Neural cell (in vitro differentiated cells): ENCODE measurements around the gene SELL. TPM values are rescaled to one million over a fixed set of nuclear protein-coding genes. Genes with fewer than 3 reads are reported as not detected.

Experiments
- H2AFZ ChIP-seq: fragments of 200-600, 300-800 bp; sonication (generic), shearing (Covaris generic); 2 replicates; pipeline ENCODE4 v1.6.0; 2014; ENCODE audit warnings: low read depth, mild to moderate bottlenecking, antibody characterized with exemption, low read length, moderate library complexity
- H3F3A ChIP-seq: fragments of 200-600 bp; shearing (Covaris generic); 2 replicates; pipeline ENCODE4 v1.6.1; 2016; ENCODE audit warnings: mild to moderate bottlenecking, moderate library complexity, mixed read lengths, antibody characterized with exemption, low read length; ENCODE audit not compliant: insufficient read depth, poor library complexity, severe bottlenecking
- H3K27ac ChIP-seq: fragments of 200-600, 300-800 bp; sonication (generic), shearing (Covaris generic); 2 replicates; pipeline ENCODE4 v1.5.1; 2014; ENCODE audit warnings: mild to moderate bottlenecking, low read length, moderate library complexity
- H3K27me3 ChIP-seq: fragments of 300-800, 200-600 bp; sonication (generic), shearing (Covaris generic); 2 replicates; pipeline ENCODE4 v1.6.0; 2014; ENCODE audit warnings: mild to moderate bottlenecking, low read depth, low read length, moderate library complexity; ENCODE audit not compliant: insufficient read depth
- H3K36me3 ChIP-seq: fragments of 300-800, 200-600 bp; sonication (generic), shearing (Covaris generic); 2 replicates; pipeline ENCODE4 v1.5.1; 2014; ENCODE audit warnings: mild to moderate bottlenecking, antibody characterized with exemption, low read length, moderate library complexity; ENCODE audit not compliant: insufficient read depth
- H3K4me2 ChIP-seq: fragments of 300-800, 200-600 bp; sonication (generic), shearing (Covaris generic); 2 replicates; pipeline ENCODE4 v1.6.0; 2014; ENCODE audit warnings: mild to moderate bottlenecking, low read length
- H3K4me3 ChIP-seq: fragments of 300-800, 200-600 bp; sonication (generic), shearing (Covaris generic); 2 replicates; pipeline ENCODE4 v1.5.1; 2014; ENCODE audit warnings: mild to moderate bottlenecking, low read length, moderate library complexity
- H3K79me2 ChIP-seq: fragments of 200-600 bp; shearing (Covaris generic); replicated peaks from 2 replicates; pipeline ENCODE4 v1.6.0; 2014; ENCODE audit warnings: mild to moderate bottlenecking, low read length, moderate library complexity; ENCODE audit not compliant: insufficient read depth
- H3K9ac ChIP-seq: fragments of 300-800, 200-600 bp; sonication (generic), shearing (Covaris generic); 2 replicates; pipeline ENCODE4 v1.6.1; 2016; ENCODE audit warnings: mild to moderate bottlenecking, low read length, mixed read lengths
- H3K9me2 ChIP-seq: fragments of 200-600 bp; shearing (Covaris generic); 2 replicates; pipeline ENCODE4 v1.6.1; 2016; ENCODE audit warnings: mild to moderate bottlenecking, low read length, mixed read lengths; ENCODE audit not compliant: insufficient read depth
- H3K9me3 ChIP-seq: fragments of 200-600, 300-800 bp; sonication (generic), shearing (Covaris generic); 2 replicates; pipeline ENCODE4 v1.6.1; 2016; ENCODE audit warnings: mild to moderate bottlenecking, mixed run types, low read length, moderate library complexity, mixed read lengths
- H4K20me1 ChIP-seq: fragments of 200-600 bp; shearing (Covaris generic); 2 replicates; pipeline ENCODE4 v1.6.1; 2016; ENCODE audit warnings: mild to moderate bottlenecking, mixed run types; ENCODE audit not compliant: insufficient read depth
- EP300 ChIP-seq: fragments of 450-650 bp; conservative IDR thresholded peaks from 2 replicates; pipeline ENCODE4 v1.6.1; 2014; ENCODE audit warnings: antibody characterized with exemption, mild to moderate bottlenecking, moderate library complexity; ENCODE audit not compliant: poor library complexity, severe bottlenecking
- MXI1 ChIP-seq: fragments of 450-650 bp; conservative IDR thresholded peaks from 2 replicates; pipeline ENCODE4 v1.6.1; 2014; ENCODE audit warnings: antibody characterized with exemption, mild to moderate bottlenecking; ENCODE audit not compliant: poor library complexity, severe bottlenecking
- POLR2AphosphoS5 ChIP-seq: IDR thresholded peaks from 2 replicates; pipeline ENCODE4 v1.6.1; 2012
- SMC3 ChIP-seq: fragments of 450-650 bp; conservative IDR thresholded peaks from 2 replicates; pipeline ENCODE4 v1.6.1; 2014; ENCODE audit warnings: antibody characterized with exemption, mild to moderate bottlenecking, moderate library complexity; ENCODE audit not compliant: poor library complexity
- TAF1 ChIP-seq: IDR thresholded peaks from 2 replicates; pipeline ENCODE4 v1.6.1; 2012; ENCODE audit warnings: low read depth
- polyA plus RNA-seq: library from polyadenylated mRNA; depleted of rRNA; stranded (reverse); fragments of >200 nt; gene quantifications from 2 replicates; pipeline ENCODE4 v1.2.3, GENCODE V29; 2014
- TF ChIP-seq, protein P1 (sequence below): fragments of 450-650 bp; IDR thresholded peaks from 2 replicates; pipeline ENCODE4 v1.5.1; 2014; ENCODE audit warnings: antibody characterized with exemption, mild to moderate bottlenecking, moderate library complexity; ENCODE audit not compliant: poor library complexity, severe bottlenecking

The SELL gene
- polyA plus RNA-seq, 1 donor from 2014 or later: not detected

DNA sequence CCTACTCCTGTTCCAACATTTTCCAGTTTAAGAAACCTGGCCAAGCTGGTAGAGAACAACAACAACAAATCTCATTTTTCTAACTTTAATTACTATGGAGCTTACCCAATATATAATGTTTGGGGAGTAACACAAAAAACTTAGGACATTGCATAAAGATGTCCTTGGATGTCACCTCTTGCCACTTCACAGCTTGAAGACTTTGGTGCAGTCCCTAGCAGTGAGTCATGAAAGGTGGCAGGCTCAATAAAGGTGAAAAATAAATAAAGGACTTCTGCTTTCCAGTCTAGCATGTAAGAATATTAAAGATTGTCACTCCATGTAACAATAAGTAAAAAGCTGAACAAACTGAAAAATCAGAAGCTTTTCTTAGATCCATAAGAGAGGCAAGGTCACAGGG, 63.9 kb downstream of the SELL start:
- Histone ChIP-seq H4K20me1 (no peaks in the 10 kb centered on the region), H3K27ac (no peak overlapping the region), H3K9me3 (no peaks in the 10 kb centered on the region), H2AFZ (no peak overlapping the region), H3K27me3 (no peaks in the 10 kb centered on the region), H3K9ac (no peak overlapping the region), H3K4me3 (no peak overlapping the region), H3K36me3 (no peaks in the 10 kb centered on the region), H3K79me2 (no peaks in the 10 kb centered on the region), H3K9me2 (no peaks in the 10 kb centered on the region), H3F3A (no peaks in the 10 kb centered on the region), H3K4me2 (no peak overlapping the region)
- TF ChIP-seq MXI1: no peak
- no peak for TF ChIP-seq POLR2AphosphoS5
- TF ChIP-seq, protein P1, sequence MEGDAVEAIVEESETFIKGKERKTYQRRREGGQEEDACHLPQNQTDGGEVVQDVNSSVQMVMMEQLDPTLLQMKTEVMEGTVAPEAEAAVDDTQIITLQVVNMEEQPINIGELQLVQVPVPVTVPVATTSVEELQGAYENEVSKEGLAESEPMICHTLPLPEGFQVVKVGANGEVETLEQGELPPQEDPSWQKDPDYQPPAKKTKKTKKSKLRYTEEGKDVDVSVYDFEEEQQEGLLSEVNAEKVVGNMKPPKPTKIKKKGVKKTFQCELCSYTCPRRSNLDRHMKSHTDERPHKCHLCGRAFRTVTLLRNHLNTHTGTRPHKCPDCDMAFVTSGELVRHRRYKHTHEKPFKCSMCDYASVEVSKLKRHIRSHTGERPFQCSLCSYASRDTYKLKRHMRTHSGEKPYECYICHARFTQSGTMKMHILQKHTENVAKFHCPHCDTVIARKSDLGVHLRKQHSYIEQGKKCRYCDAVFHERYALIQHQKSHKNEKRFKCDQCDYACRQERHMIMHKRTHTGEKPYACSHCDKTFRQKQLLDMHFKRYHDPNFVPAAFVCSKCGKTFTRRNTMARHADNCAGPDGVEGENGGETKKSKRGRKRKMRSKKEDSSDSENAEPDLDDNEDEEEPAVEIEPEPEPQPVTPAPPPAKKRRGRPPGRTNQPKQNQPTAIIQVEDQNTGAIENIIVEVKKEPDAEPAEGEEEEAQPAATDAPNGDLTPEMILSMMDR: no peak
- TF ChIP-seq TAF1: no peak

DNA sequence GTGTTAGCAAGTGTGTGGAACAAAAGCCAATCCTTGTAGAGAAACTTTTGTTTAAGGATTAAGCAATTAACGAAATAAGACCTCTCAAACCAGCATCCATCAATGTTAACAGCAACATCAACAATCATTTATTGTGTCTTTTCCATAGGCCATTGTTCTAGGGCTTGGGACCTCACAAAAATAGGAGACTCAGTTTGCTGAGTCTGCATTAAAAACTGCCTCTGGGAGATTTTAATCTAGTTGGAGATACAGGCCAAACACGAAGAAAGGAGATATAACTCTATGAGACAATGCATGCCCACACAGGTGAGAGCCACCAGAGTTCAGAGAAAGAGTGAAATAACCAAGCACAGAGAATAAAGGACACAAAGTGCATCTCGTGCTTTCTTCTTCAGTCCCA, 67.1 kb downstream of the SELL start:
- Histone ChIP-seq H3K27ac (no peak overlapping the region), H3K36me3 (no peaks in the 10 kb centered on the region), H3K79me2 (no peaks in the 10 kb centered on the region), H3K9me2 (no peaks in the 10 kb centered on the region), H3K4me2 (no peak overlapping the region), H3F3A (no peaks in the 10 kb centered on the region), H3K9ac (no peak overlapping the region), H3K9me3 (no peaks in the 10 kb centered on the region), H4K20me1 (no peaks in the 10 kb centered on the region), H3K27me3 (no peaks in the 10 kb centered on the region), H2AFZ (no peak overlapping the region), H3K4me3 (no peak overlapping the region)
- TF ChIP-seq EP300: no peak
- TF ChIP-seq SMC3: no peak

Other genes starting within 250 kb of the SELL start
- gene SLC19A2, start 225.7 kb downstream of the SELL start, polyA plus RNA-seq: 45.8 and 46.3 TPM in 2 replicates
- gene F5, start 125.1 kb downstream of the SELL start, polyA plus RNA-seq: 0.10 TPM in 1 of 2 replicates, not detected in the other
- not detected in 2 replicates for gene SELP, start 81.5 kb downstream of the SELL start, polyA plus RNA-seq
- not detected in 2 replicates for gene SELE, start 22.5 kb upstream of the SELL start, polyA plus RNA-seq
- gene METTL18, start 83.3 kb upstream of the SELL start, polyA plus RNA-seq: 7.0 and 8.5 TPM in 2 replicates
- gene SCYL3, start 182.3 kb upstream of the SELL start, polyA plus RNA-seq: 11.0 and 13.1 TPM in 2 replicates